Measurements from ENCODE around the gene ZBTB14.
A peak's percentile ranks its signal among the peaks of the same experiment; 100 is the strongest.

The ZBTB14 gene

GRCh38 chr18:5295231-5295920 lies at the start of gene ZBTB14:
Gene ZBTB14 (minus strand): TSS chr18:5295726. CDS start chr18:5293246, 2,480 bp downstream.
- DNase-seq (ENCODE audit: low read depth, low spot score), result no peak

GRCh38 chr18:5339202-5339834 lies 43.8 kb upstream of the ZBTB14 start:
- DNase-seq (ENCODE audit: low read depth, low spot score), result no peak

- DNase-seq (ENCODE audit: low read depth, low spot score), result no peak
These were observed 39.0 kb upstream of the ZBTB14 start for GRCh38 chr18:5334456-5335075.

GRCh38 chr18:5318061-5318700 lies 22.7 kb upstream of the ZBTB14 start:
- no peak for DNase-seq (ENCODE audit: low read depth, low spot score)

- no peak for DNase-seq (ENCODE audit: low read depth, low spot score)
These were observed 21.7 kb upstream of the ZBTB14 start for GRCh38 chr18:5317186-5317585.

GRCh38 chr18:5315838-5316237 lies 20.3 kb upstream of the ZBTB14 start:
- no peak for DNase-seq (ENCODE audit: low read depth, low spot score)

GRCh38 chr18:5311301-5311989 lies 15.9 kb upstream of the ZBTB14 start:
- DNase-seq (ENCODE audit: low read depth, low spot score), result no peak

- no peak for DNase-seq (ENCODE audit: low read depth, low spot score)
These were observed 14.5 kb upstream of the ZBTB14 start for GRCh38 chr18:5309888-5310470.

- DNase-seq (ENCODE audit: low read depth, low spot score), result no peak
These were observed 10.3 kb upstream of the ZBTB14 start for GRCh38 chr18:5305835-5306234.

- no peak for DNase-seq (ENCODE audit: low read depth, low spot score)
These were observed 8.7 kb upstream of the ZBTB14 start for GRCh38 chr18:5304232-5304631.

GRCh38 chr18:5303636-5304035 lies 8.1 kb upstream of the ZBTB14 start:
- no peak for DNase-seq (ENCODE audit: low read depth, low spot score)

- DNase-seq (ENCODE audit: low read depth, low spot score), result no peak
These were observed 7.1 kb upstream of the ZBTB14 start for GRCh38 chr18:5302606-5303005.

- DNase-seq (ENCODE audit: low read depth, low spot score), result no peak
These were observed 5.0 kb upstream of the ZBTB14 start for GRCh38 chr18:5300476-5301010.

GRCh38 chr18:5298156-5298852 lies 2.8 kb upstream of the ZBTB14 start:
- DNase-seq (ENCODE audit: low read depth, low spot score), result no peak

- no peak for DNase-seq (ENCODE audit: low read depth, low spot score)
These were observed 2.1 kb upstream of the ZBTB14 start for GRCh38 chr18:5297597-5297996.

- DNase-seq (ENCODE audit: low read depth, low spot score), result peak; percentile 56
These were observed 1.3 kb upstream of the ZBTB14 start for GRCh38 chr18:5296706-5297320.

GRCh38 chr18:5295981-5296705 lies 617 bp upstream of the ZBTB14 start:
- DNase-seq (ENCODE audit: low read depth, low spot score), result peak; percentile 97

GRCh38 chr18:5294457-5295230 lies 882 bp downstream of the ZBTB14 start:
- no peak for DNase-seq (ENCODE audit: low read depth, low spot score)

- DNase-seq (ENCODE audit: low read depth, low spot score), result no peak
These were observed 1.4 kb downstream of the ZBTB14 start for GRCh38 chr18:5294113-5294456.
